ENCODE data around the gene ZFYVE28. TPM values are rescaled to one million over a fixed set of nuclear protein-coding genes. Genes with fewer than 3 reads are reported as not detected.
A peak's percentile ranks its signal among the peaks of the same experiment; 100 is the strongest.

Gene ZFYVE28
- total and polyA plus RNA-seq, 7 donors, result 1.7 to 7.7 (median 3.4) TPM

DNA sequence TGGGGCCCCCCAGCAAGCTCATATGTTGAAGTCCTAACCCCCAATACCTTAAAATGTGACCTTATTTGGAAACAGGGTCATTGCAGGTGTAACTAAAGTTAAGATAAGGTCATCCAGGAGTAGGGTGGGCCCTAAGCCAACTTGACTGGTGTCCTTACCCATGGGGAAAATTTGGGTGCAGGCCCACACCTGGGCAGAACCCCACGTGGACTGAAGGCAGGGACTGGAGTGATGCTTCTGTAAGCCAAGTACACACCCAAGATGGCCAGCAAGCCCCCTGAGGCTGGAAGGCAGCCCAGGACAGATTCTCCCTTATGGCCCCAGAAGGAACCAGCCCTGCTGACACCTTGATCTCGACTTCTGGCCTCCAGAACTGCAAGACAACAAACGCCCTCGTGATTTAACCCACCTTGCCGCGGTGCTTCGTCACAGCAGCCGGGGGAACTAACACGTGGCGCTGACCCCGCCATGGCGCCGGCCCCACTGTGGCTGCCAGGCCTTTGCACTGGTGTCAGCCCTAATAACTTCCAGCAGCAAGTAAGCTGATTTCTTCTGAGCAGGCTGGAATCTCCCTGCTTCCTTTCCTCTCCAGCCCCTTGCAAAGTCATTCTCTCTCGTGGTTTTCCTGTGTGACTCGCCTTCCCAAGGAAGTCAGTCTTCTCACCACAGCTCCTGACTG is 133.4 kb downstream of the ZFYVE28 start:
- no peak overlapping the region for H3K27ac ChIP-seq
- peak in 1 of 2 donors; percentile 7 for DNase-seq

GRCh38 chr4:2284161-2284933 is 134.1 kb downstream of the ZFYVE28 start:
- 96 to 97% (median 96%) methylated on average over 23 of the region's 23 CpGs for WGBS, 3 donors
- DNase-seq, result no peak

More for the DNA sequence above, 133.4 kb downstream of the ZFYVE28 start:
- no peaks in the 10 kb centered on the region for H3K27me3 ChIP-seq (ENCODE audit: insufficient read depth in 3 of 3, low read length in 2 of 3)
- no peak for ATAC-seq
- intact Hi-C loops (cut with DNase I), result loop anchor here in 1 of 2 donors (5.0 kb wide), 1 partner anchor 52 kb away; no protein-coding TSS in a partner anchor
- no peak overlapping the region for H3K4me3 ChIP-seq
- no peaks in the 10 kb centered on the region for H3K36me3 ChIP-seq (ENCODE audit: insufficient read depth in 1 of 2, low read depth in 1 of 2)
- no peaks in the 10 kb centered on the region for H3K9me3 ChIP-seq
- H3K4me1 ChIP-seq, result no peaks in the 10 kb centered on the region
- WGBS, 3 donors, result 83 to 86% (median 86%) methylated on average over 13 to 15 of the region's 15 CpGs
- TF ChIP-seq CTCF (IDR thresholded peaks at IDR 0.05), result no peak

GRCh38 chr4:2283199-2283711 is 135.2 kb downstream of the ZFYVE28 start:
- no peak overlapping the region for H3K27ac ChIP-seq
- no peaks in the 10 kb centered on the region for H3K9me3 ChIP-seq
- intact Hi-C loops (cut with DNase I), result loop anchor here in 1 of 2 donors (5.0 kb wide), 1 partner anchor 54 kb away; no protein-coding TSS in a partner anchor
- no peak for TF ChIP-seq CTCF (IDR thresholded peaks at IDR 0.05)
- DNase-seq (no peak), ATAC-seq (no peak)
- 90 to 96% (median 96%) methylated on average over 3 of the region's 3 CpGs for WGBS, 3 donors
- H3K4me3 ChIP-seq, result no peak overlapping the region
- no peaks in the 10 kb centered on the region for H3K4me1 ChIP-seq
- H3K27me3 ChIP-seq (ENCODE audit: insufficient read depth in 3 of 3, low read length in 2 of 3), result no peaks in the 10 kb centered on the region
- no peaks in the 10 kb centered on the region for H3K36me3 ChIP-seq (ENCODE audit: insufficient read depth in 1 of 2, low read depth in 1 of 2)

More at GRCh38 chr4:2284161-2284933, 134.1 kb downstream of the ZFYVE28 start:
- H3K27me3 ChIP-seq (ENCODE audit: insufficient read depth in 3 of 3, low read length in 2 of 3), result no peaks in the 10 kb centered on the region
- no peaks in the 10 kb centered on the region for H3K4me1 ChIP-seq
- no peak overlapping the region for H3K4me3 ChIP-seq
- no peak for ATAC-seq
- no peak for TF ChIP-seq CTCF (IDR thresholded peaks at IDR 0.05)
- H3K36me3 ChIP-seq (ENCODE audit: insufficient read depth in 1 of 2, low read depth in 1 of 2), result no peaks in the 10 kb centered on the region
- intact Hi-C loops (cut with DNase I), result loop anchor here in 1 of 2 donors (5.0 kb wide), 1 partner anchor 53 kb away; no protein-coding TSS in a partner anchor
- no peak overlapping the region for H3K27ac ChIP-seq
- H3K9me3 ChIP-seq, result no peaks in the 10 kb centered on the region

GRCh38 chr4:2281575-2282343 is 136.7 kb downstream of the ZFYVE28 start:
- 50 to 61% (median 59%) methylated on average over 10 of the region's 10 CpGs for WGBS, 3 donors
- Histone ChIP-seq H3K4me1 (no peaks in the 10 kb centered on the region), H3K9me3 (no peaks in the 10 kb centered on the region), H3K4me3 (no peak overlapping the region), H3K36me3 (ENCODE audit: insufficient read depth in 1 of 2, low read depth in 1 of 2) (no peaks in the 10 kb centered on the region), H3K27me3 (ENCODE audit: insufficient read depth in 3 of 3, low read length in 2 of 3) (no peaks in the 10 kb centered on the region), H3K27ac (no peak overlapping the region)
- intact Hi-C loops (cut with DNase I), result loop anchor here in 1 of 2 donors (5.0 kb wide), 1 partner anchor 56 kb away; no protein-coding TSS in a partner anchor
- DNase-seq (peak in 1 of 2 donors; percentile 12), ATAC-seq (no peak)
- no peak for TF ChIP-seq CTCF (IDR thresholded peaks at IDR 0.05)

Data from psoas muscle (tissue), 8 donors.